Endothelial cell of umbilical vein (primary cell): ENCODE results near the gene RAB31. TPM values are rescaled to one million over a fixed set of nuclear protein-coding genes. Genes with fewer than 3 reads are reported as not detected.

Source experiments
- BruUV-seq: library from RNA; stranded (reverse); fragments of 400-500 nt; replicated peaks from 2 replicates; lab custom pipeline; 2021; lab: Mats Ljungman, UMichigan
- CTCF ChIA-PET: fragments of 300-600, 350-600 bp; sonication (Branson Sonifier 250); formaldehyde crosslinking; loops from one replicate; lab custom pipeline; 2021; ENCODE audit warnings: antibody characterized with exemption, inconsistent platforms; lab: Charles Lee
- POLR2A ChIA-PET: fragments of 300-600, 350-600 bp; sonication (Branson Sonifier 250); formaldehyde crosslinking; loops from one replicate; lab custom pipeline; 2021; ENCODE audit warnings: antibody characterized with exemption, inconsistent platforms; lab: Charles Lee
- DNase-seq: peaks from one replicate; pipeline ENCODE4 v3.0.0-alpha.2; 2011; ENCODE audit warnings: low read depth, low spot score
- FAIRE-seq: peaks from 2 replicates; lab custom pipeline; 2011; peaks lifted over from hg19 to GRCh38; lab: Jason Lieb, UNC
- H2AFZ ChIP-seq: 2 replicates; pipeline ENCODE4 v1.6.0; 2012; ENCODE audit warnings: low read depth, low read length, control low read depth, inconsistent platforms
- H3K27ac ChIP-seq: 2 replicates; pipeline ENCODE4 v1.5.1; 2011; ENCODE audit warnings: low read depth, mild to moderate bottlenecking, control low read depth, low read length, moderate library complexity; ENCODE audit not compliant: insufficient read depth
- H3K27me3 ChIP-seq, 2 experiments: 2 replicates each; pipeline versions ENCODE4 v1.6.0 to v1.6.1; 2011; ENCODE audit warnings: low read length in 2 of 2, mixed read lengths in 1 of 2; ENCODE audit not compliant: control insufficient read depth in 2 of 2, insufficient read depth in 2 of 2
- H3K36me3 ChIP-seq, 2 experiments: 2 replicates in 1 of 2; 3 replicates in 1 of 2; pipeline ENCODE4 v1.5.1; 2011; ENCODE audit warnings: low read length in 2 of 2, mild to moderate bottlenecking in 1 of 2, moderate library complexity in 1 of 2; ENCODE audit not compliant: control insufficient read depth in 2 of 2, insufficient read depth in 2 of 2; ENCODE audit errors: extremely low read depth in 1 of 2
- H3K4me1 ChIP-seq: 3 replicates; pipeline ENCODE4 v1.5.1; 2011; ENCODE audit warnings: mild to moderate bottlenecking, low read length; ENCODE audit not compliant: control insufficient read depth, insufficient read depth; ENCODE audit errors: extremely low read depth
- H3K4me2 ChIP-seq: 2 replicates; pipeline ENCODE4 v1.6.1; 2011; ENCODE audit warnings: low read length, control low read depth, mixed read lengths; ENCODE audit not compliant: insufficient read depth
- H3K4me3 ChIP-seq, 3 experiments: fragments of 200-600 bp in 1 of 3; sonication (generic), shearing (Covaris generic) in 1 of 3; replicated peaks in 1 of 3; 2 replicates each; pipeline ENCODE4 v1.5.1; 2011 to 2016; ENCODE audit warnings: control low read depth in 3 of 3, low read length in 3 of 3, mild to moderate bottlenecking in 2 of 3, inconsistent platforms in 1 of 3, low read depth in 1 of 3, moderate library complexity in 1 of 3; ENCODE audit not compliant: insufficient read depth in 1 of 3
- H3K79me2 ChIP-seq: 2 replicates; pipeline ENCODE4 v1.6.0; 2012; ENCODE audit warnings: low read length, inconsistent platforms; ENCODE audit not compliant: control insufficient read depth, insufficient read depth
- H3K9ac ChIP-seq: replicated peaks from 2 replicates; pipeline ENCODE3; 2011; ENCODE audit warnings: low read length, control low read depth; ENCODE audit not compliant: insufficient read depth; ENCODE audit errors: extremely low read depth
- H3K9me1 ChIP-seq: replicated peaks from 3 replicates; pipeline ENCODE4 v1.6.0; 2011; ENCODE audit warnings: mild to moderate bottlenecking, low read length; ENCODE audit not compliant: control insufficient read depth, insufficient read depth; ENCODE audit errors: extremely low read depth
- H3K9me3 ChIP-seq: replicated peaks from 2 replicates; pipeline ENCODE4 v1.5.1; 2012; ENCODE audit warnings: low read length, inconsistent platforms; ENCODE audit not compliant: control insufficient read depth, insufficient read depth
- H4K20me1 ChIP-seq: replicated peaks from 2 replicates; pipeline ENCODE3; 2011; ENCODE audit warnings: mild to moderate bottlenecking, low read length; ENCODE audit not compliant: control insufficient read depth, insufficient read depth; ENCODE audit errors: extremely low read depth
- FOS ChIP-seq: IDR thresholded peaks from 2 replicates; pipeline ENCODE4 v1.6.1; 2011; ENCODE audit warnings: mild to moderate bottlenecking, low read length, moderate library complexity, borderline replicate concordance; ENCODE audit not compliant: insufficient read depth
- JUN ChIP-seq: IDR thresholded peaks from 2 replicates; pipeline ENCODE4 v1.6.1; 2011; ENCODE audit warnings: borderline replicate concordance, low read depth; ENCODE audit not compliant: insufficient read length, insufficient read depth
- MAX ChIP-seq: IDR thresholded peaks from 2 replicates; pipeline ENCODE4 v1.6.1; 2011; ENCODE audit not compliant: insufficient read depth, insufficient read length
- POLR2A ChIP-seq: IDR thresholded peaks from 2 replicates; pipeline ENCODE4 v1.6.1; 2012; ENCODE audit warnings: low read depth, mild to moderate bottlenecking, control low read depth, low read length
- POLR2AphosphoS5 ChIP-seq: IDR thresholded peaks from 2 replicates; pipeline ENCODE4 v1.6.1; 2012; ENCODE audit warnings: low read depth, mild to moderate bottlenecking, control low read depth, low read length, moderate library complexity; ENCODE audit not compliant: insufficient read depth
- dilution Hi-C: fragments of 300-500 bp; cut with MboI; formaldehyde crosslinking; loops from one replicate; pipeline ENCODE4 v1.15.0; 2019; ENCODE audit warnings: low sequenced_read_pairs; ENCODE audit not compliant: extremely low pct_ligation_motif_present
- intact Hi-C: fragments of 100-400 bp; cut with micrococcal nuclease; formaldehyde crosslinking; loops from one replicate; pipeline ENCODE4 v1.10.0; 2022
- polyA plus RNA-seq, 4 experiments: library from polyadenylated mRNA; depleted of rRNA in 3 of 4; stranded (reverse) in 3 of 4; unstranded in 1 of 4; fragments of >200 nt; gene quantifications; 2 replicates each; pipeline versions ENCODE4 v1.2.1 to v1.2.3, GENCODE V29; 2011 to 2012; ENCODE audit warnings: missing spikeins in 1 of 4
- total RNA-seq: library from RNA; stranded (reverse); gene quantifications from 2 replicates; pipeline ENCODE4 v1.2.3, GENCODE V29; 2021
- TF ChIP-seq, protein P1 (sequence below), 2 donors: IDR thresholded peaks; 1 replicate in 1 of 2; 2 replicates in 1 of 2; pipeline ENCODE4 v1.5.1; 2011; ENCODE audit warnings: low read length in 2 of 2, mild to moderate bottlenecking in 2 of 2, moderate library complexity in 2 of 2, control low read depth in 1 of 2, inconsistent platforms in 1 of 2, low read depth in 1 of 2; ENCODE audit not compliant: insufficient read depth in 1 of 2; ENCODE audit errors: extremely low read depth in 1 of 2

RAB31 gene
- total and polyA plus RNA-seq, 2 donors (not counting 3 experiments of a cell fraction or from before 2014, with no cell fraction given) = 30.5 TPM

- dilution Hi-C loops (no loop called here), intact Hi-C loops (loop anchor here (5.0 kb wide), 1 partner anchor 51 kb away; the partner anchor contains the start of gene RAB31)
- H3K9ac ChIP-seq = no peak overlapping the region
- H3K4me1 ChIP-seq = peaks cover 15% of the 10 kb centered on the region
- DNase-seq = no peak
- no peaks in the 10 kb centered on the region for H3K27me3 ChIP-seq
- CTCF ChIA-PET = no interaction called here
- no peak overlapping the region for H3K4me3 ChIP-seq
- TF ChIP-seq JUN = no peak
- no peak for TF ChIP-seq MAX
- TF ChIP-seq, protein P1, sequence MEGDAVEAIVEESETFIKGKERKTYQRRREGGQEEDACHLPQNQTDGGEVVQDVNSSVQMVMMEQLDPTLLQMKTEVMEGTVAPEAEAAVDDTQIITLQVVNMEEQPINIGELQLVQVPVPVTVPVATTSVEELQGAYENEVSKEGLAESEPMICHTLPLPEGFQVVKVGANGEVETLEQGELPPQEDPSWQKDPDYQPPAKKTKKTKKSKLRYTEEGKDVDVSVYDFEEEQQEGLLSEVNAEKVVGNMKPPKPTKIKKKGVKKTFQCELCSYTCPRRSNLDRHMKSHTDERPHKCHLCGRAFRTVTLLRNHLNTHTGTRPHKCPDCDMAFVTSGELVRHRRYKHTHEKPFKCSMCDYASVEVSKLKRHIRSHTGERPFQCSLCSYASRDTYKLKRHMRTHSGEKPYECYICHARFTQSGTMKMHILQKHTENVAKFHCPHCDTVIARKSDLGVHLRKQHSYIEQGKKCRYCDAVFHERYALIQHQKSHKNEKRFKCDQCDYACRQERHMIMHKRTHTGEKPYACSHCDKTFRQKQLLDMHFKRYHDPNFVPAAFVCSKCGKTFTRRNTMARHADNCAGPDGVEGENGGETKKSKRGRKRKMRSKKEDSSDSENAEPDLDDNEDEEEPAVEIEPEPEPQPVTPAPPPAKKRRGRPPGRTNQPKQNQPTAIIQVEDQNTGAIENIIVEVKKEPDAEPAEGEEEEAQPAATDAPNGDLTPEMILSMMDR (IDR thresholded peaks at IDR 0.05; ENCODE audit: extremely low read depth in 1 of 2, insufficient read depth in 1 of 2, low read depth in 1 of 2, low read length in 2 of 2) = no peak
- no peaks in the 10 kb centered on the region for H3K36me3 ChIP-seq
- H3K79me2 ChIP-seq = peaks cover 2% of the 10 kb centered on the region
- H3K27ac ChIP-seq = no peak overlapping the region
- no peak overlapping the region for H2AFZ ChIP-seq
- no peaks in the 10 kb centered on the region for H4K20me1 ChIP-seq
- FAIRE-seq = no peak
- POLR2A ChIA-PET = no interaction called here
- H3K9me1 ChIP-seq = no peaks in the 10 kb centered on the region
- no peaks in the 10 kb centered on the region for H3K9me3 ChIP-seq
- H3K4me2 ChIP-seq = no peak overlapping the region
- BruUV-seq = no TSS peak
These were observed 49.9 kb downstream of the RAB31 start for GRCh38 chr18:9757827-9758621.

- no peaks in the 10 kb centered on the region for H3K9me1 ChIP-seq
- peaks cover 2% of the 10 kb centered on the region for H3K79me2 ChIP-seq
- intact Hi-C loops = loop anchor here (5.0 kb wide), 1 partner anchor 51 kb away; the partner anchor contains the start of gene RAB31
- no peaks in the 10 kb centered on the region for H3K36me3 ChIP-seq
- no peak overlapping the region for H3K9ac ChIP-seq
- TF ChIP-seq FOS (no peak), POLR2A (no peak), MAX (no peak), POLR2AphosphoS5 (no peak)
- no peak overlapping the region for H3K4me3 ChIP-seq
- H3K4me1 ChIP-seq = peaks cover 15% of the 10 kb centered on the region
- dilution Hi-C loops = no loop called here
- DNase-seq = no peak
- no TSS peak for BruUV-seq
- no peaks in the 10 kb centered on the region for H4K20me1 ChIP-seq
- H2AFZ ChIP-seq = no peak overlapping the region
- H3K27me3 ChIP-seq = no peaks in the 10 kb centered on the region
- CTCF ChIA-PET = no interaction called here
- no peak overlapping the region for H3K4me2 ChIP-seq
- no peak for FAIRE-seq
- no peaks in the 10 kb centered on the region for H3K9me3 ChIP-seq
- POLR2A ChIA-PET = no interaction called here
- H3K27ac ChIP-seq = no peak overlapping the region
These were observed 50.5 kb downstream of the RAB31 start for GRCh38 chr18:9758624-9759075.
